ENCODE results near the gene SLC26A6.
A peak's percentile ranks its signal among the peaks of the same experiment; 100 is the strongest.

SLC26A6 gene

DNA sequence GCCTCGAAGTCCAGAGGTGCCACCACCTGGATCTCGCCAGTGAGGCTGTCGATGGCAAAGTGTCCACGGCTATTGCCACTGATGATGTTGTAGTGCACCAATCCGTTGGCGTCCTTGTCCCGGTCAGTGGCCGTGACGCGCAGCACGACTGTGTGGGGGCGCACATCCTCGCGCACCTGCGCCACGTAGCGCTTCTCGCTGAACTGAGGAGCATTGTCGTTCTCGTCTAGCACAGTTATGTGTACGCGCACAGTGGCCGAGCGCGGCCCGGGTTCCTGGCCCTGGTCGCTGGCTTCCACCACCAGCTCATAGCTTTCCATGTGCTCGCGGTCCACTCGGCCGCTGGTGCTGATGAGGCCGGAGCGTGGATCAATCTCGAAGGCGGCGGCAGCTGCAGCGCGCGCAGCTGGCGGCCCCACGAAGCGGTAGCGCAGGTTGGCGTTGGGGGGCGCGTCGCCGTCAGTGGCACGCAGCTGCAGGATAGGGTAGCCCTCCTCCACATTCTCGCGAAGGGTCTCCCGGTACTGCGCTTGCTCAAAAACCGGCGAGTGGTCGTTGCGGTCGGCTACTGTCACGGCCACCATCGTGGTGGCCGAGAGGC is 25.6 kb upstream of the SLC26A6 start:
- no peak for DNase-seq (ENCODE audit: low read depth)
- no peak overlapping the region for H3K4me3 ChIP-seq (ENCODE audit: control insufficient read depth, low read depth, low read length)
- TF ChIP-seq, protein P1, sequence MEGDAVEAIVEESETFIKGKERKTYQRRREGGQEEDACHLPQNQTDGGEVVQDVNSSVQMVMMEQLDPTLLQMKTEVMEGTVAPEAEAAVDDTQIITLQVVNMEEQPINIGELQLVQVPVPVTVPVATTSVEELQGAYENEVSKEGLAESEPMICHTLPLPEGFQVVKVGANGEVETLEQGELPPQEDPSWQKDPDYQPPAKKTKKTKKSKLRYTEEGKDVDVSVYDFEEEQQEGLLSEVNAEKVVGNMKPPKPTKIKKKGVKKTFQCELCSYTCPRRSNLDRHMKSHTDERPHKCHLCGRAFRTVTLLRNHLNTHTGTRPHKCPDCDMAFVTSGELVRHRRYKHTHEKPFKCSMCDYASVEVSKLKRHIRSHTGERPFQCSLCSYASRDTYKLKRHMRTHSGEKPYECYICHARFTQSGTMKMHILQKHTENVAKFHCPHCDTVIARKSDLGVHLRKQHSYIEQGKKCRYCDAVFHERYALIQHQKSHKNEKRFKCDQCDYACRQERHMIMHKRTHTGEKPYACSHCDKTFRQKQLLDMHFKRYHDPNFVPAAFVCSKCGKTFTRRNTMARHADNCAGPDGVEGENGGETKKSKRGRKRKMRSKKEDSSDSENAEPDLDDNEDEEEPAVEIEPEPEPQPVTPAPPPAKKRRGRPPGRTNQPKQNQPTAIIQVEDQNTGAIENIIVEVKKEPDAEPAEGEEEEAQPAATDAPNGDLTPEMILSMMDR (conservative IDR thresholded peaks at IDR 0.05; ENCODE audit: control insufficient read depth, insufficient read depth, low read depth, low read length), result no peak

DNA sequence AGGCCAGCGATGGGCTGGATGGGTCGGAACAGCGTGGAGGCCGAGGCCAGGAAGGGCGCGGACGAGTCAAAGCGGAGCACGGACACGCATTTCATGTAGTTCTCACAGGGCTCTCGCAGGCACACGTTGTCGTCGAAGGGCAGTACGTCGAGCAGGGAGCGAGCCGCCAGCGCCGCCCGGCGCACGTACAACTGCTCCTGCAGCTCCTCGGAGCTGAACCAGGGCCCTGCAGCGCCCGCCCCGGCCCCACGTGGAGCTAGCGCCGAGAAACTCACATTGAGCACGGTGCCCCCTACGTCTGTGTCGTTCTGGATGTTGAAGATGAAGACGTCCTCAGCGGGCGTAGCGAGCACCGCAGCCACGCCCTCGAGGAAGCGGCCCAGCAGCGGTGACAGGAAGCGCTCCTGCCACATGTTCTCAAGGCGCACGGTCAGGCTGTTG is 21.6 kb upstream of the SLC26A6 start:
- DNase-seq (ENCODE audit: low read depth), result no peak
- H3K4me3 ChIP-seq (ENCODE audit: control insufficient read depth, low read depth, low read length), result no peak overlapping the region
- TF ChIP-seq, protein P1 (conservative IDR thresholded peaks at IDR 0.05; ENCODE audit: control insufficient read depth, insufficient read depth, low read depth, low read length), result no peak

GRCh38 chr3:48656061-48656840 is 21.0 kb upstream of the SLC26A6 start:
- TF ChIP-seq, protein P1 (conservative IDR thresholded peaks at IDR 0.05; ENCODE audit: control insufficient read depth, insufficient read depth, low read depth, low read length), result no peak
- H3K4me3 ChIP-seq (ENCODE audit: control insufficient read depth, low read depth, low read length), result peak overlapping the region; percentile 38
- peak; percentile 78 for DNase-seq (ENCODE audit: low read depth)

DNA sequence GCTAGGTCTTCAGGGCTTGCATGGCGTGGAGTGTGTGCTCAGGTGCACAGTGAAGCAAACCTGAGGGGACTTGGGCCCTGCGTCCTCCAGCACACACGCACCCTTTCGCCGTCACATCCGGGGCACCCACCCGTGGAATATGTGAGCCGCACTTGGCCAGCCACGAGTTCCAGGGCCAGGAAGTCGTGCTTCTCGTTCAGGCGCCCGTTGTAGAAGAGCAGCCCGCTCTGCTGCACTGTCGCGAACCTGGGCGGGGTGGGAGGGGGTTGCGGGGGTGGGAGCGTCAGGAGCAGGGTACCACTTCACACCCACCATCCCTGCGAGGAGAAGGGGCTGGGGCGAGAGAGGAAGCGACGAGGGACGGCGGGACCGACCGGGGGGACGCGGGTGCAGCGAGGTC is 20.3 kb upstream of the SLC26A6 start:
- TF ChIP-seq, protein P1 (conservative IDR thresholded peaks at IDR 0.05; ENCODE audit: control insufficient read depth, insufficient read depth, low read depth, low read length), result no peak
- peak overlapping the region; percentile 9 for H3K4me3 ChIP-seq (ENCODE audit: control insufficient read depth, low read depth, low read length)
- DNase-seq (ENCODE audit: low read depth), result no peak

- no peak overlapping the region for H3K4me3 ChIP-seq (ENCODE audit: control insufficient read depth, low read depth, low read length)
- no peak for DNase-seq (ENCODE audit: low read depth)
These were observed 19.8 kb upstream of the SLC26A6 start for GRCh38 chr3:48655063-48655462.

GRCh38 chr3:48652923-48653715 is 17.9 kb upstream of the SLC26A6 start:
- no peak for DNase-seq (ENCODE audit: low read depth)
- H3K4me3 ChIP-seq (ENCODE audit: control insufficient read depth, low read depth, low read length), result no peak overlapping the region
- TF ChIP-seq, protein P1 (conservative IDR thresholded peaks at IDR 0.05; ENCODE audit: control insufficient read depth, insufficient read depth, low read depth, low read length), result no peak

More at GRCh38 chr3:48655063-48655462, 19.8 kb upstream of the SLC26A6 start:
- TF ChIP-seq, protein P1 (conservative IDR thresholded peaks at IDR 0.05; ENCODE audit: control insufficient read depth, insufficient read depth, low read depth, low read length), result no peak

All from fibroblast of mammary gland (primary cell).